H9 (cell line): ENCODE data around the gene ADCY5. TPM values are rescaled to one million over a fixed set of nuclear protein-coding genes. Genes with fewer than 3 reads are reported as not detected.

Experiments
- DNase-seq: peaks from one replicate; pipeline ENCODE4 v3.0.0-alpha.2; 2017
- H2AFZ ChIP-seq: one replicate; pipeline ENCODE4 v1.6.1; 2013; ENCODE audit warnings: mild to moderate bottlenecking, low read length, control low read depth, moderate library complexity
- H2AK5ac ChIP-seq: 2 replicates; pipeline ENCODE4 v1.6.1; 2013; ENCODE audit warnings: low read length, control low read depth, mixed read lengths; ENCODE audit not compliant: insufficient read length
- H2BK120ac ChIP-seq: one replicate; pipeline ENCODE4 v1.6.1; 2013; ENCODE audit warnings: low read depth, mild to moderate bottlenecking, low read length, control low read depth, inconsistent platforms; ENCODE audit not compliant: poor library complexity, severe bottlenecking
- H2BK12ac ChIP-seq: 2 replicates; pipeline ENCODE4 v1.6.1; 2013; ENCODE audit warnings: low read length, control low read depth, mixed read lengths, low read depth; ENCODE audit not compliant: insufficient read length
- H2BK15ac ChIP-seq: 2 replicates; pipeline ENCODE4 v1.6.1; 2013; ENCODE audit warnings: low read depth, low read length, control low read depth
- H2BK20ac ChIP-seq: one replicate; pipeline ENCODE4 v1.6.1; 2013; ENCODE audit warnings: low read depth, mild to moderate bottlenecking, low read length, control low read depth, inconsistent platforms; ENCODE audit not compliant: poor library complexity, severe bottlenecking
- H2BK5ac ChIP-seq: 2 replicates; pipeline ENCODE4 v1.6.1; 2013; ENCODE audit warnings: low read length, control low read depth, mixed read lengths; ENCODE audit not compliant: insufficient read length
- H3K14ac ChIP-seq: 2 replicates; pipeline ENCODE4 v1.6.1; 2013; ENCODE audit warnings: low read length, control low read depth; ENCODE audit not compliant: insufficient read depth
- H3K18ac ChIP-seq: 2 replicates; pipeline ENCODE4 v1.6.1; 2013; ENCODE audit warnings: low read depth, mild to moderate bottlenecking, mixed read lengths, low read length, control low read depth; ENCODE audit not compliant: insufficient read length
- H3K23ac ChIP-seq: 2 replicates; pipeline ENCODE4 v1.6.1; 2013; ENCODE audit warnings: low read length, control low read depth, mixed read lengths, low read depth; ENCODE audit not compliant: insufficient read length
- H3K23me2 ChIP-seq: 2 replicates; pipeline ENCODE4 v1.6.1; 2013; ENCODE audit warnings: low read depth, mild to moderate bottlenecking, mixed read lengths, low read length, control low read depth; ENCODE audit not compliant: insufficient read length, poor library complexity, severe bottlenecking
- H3K27ac ChIP-seq: 2 replicates; pipeline ENCODE4 v1.5.1; 2013; ENCODE audit warnings: low read length, control low read depth, mixed read lengths, low read depth; ENCODE audit not compliant: insufficient read length
- H3K27me3 ChIP-seq: 2 replicates; pipeline ENCODE4 v1.6.1; 2013; ENCODE audit warnings: low read length, control low read depth, inconsistent platforms; ENCODE audit not compliant: insufficient read depth
- H3K4ac ChIP-seq: 2 replicates; pipeline ENCODE4 v1.6.1; 2013; ENCODE audit warnings: low read depth, mild to moderate bottlenecking, control low read depth, inconsistent platforms, low read length, moderate library complexity
- H3K4me1 ChIP-seq: 2 replicates; pipeline ENCODE4 v1.6.1; 2013; ENCODE audit warnings: low read length, control low read depth, inconsistent platforms; ENCODE audit not compliant: insufficient read depth
- H3K4me2 ChIP-seq: 2 replicates; pipeline ENCODE4 v1.6.1; 2013; ENCODE audit warnings: low read length, control low read depth, mixed read lengths; ENCODE audit not compliant: insufficient read length, insufficient read depth
- H3K56ac ChIP-seq: 2 replicates; pipeline ENCODE4 v1.6.1; 2013; ENCODE audit warnings: low read depth, mild to moderate bottlenecking, mixed read lengths, low read length, control low read depth; ENCODE audit not compliant: insufficient read length
- H3K79me1 ChIP-seq: 2 replicates; pipeline ENCODE4 v1.6.1; 2013; ENCODE audit warnings: low read depth, mild to moderate bottlenecking, moderate library complexity, low read length, control low read depth, inconsistent platforms; ENCODE audit not compliant: insufficient read depth, poor library complexity, severe bottlenecking
- H3K79me2 ChIP-seq: 2 replicates; pipeline ENCODE4 v1.6.1; 2013; ENCODE audit warnings: low read length, control low read depth, inconsistent platforms; ENCODE audit not compliant: insufficient read depth
- H3K9ac ChIP-seq: 2 replicates; pipeline ENCODE4 v1.6.1; 2013; ENCODE audit warnings: low read length, control low read depth, mixed read lengths; ENCODE audit not compliant: insufficient read length; ENCODE audit errors: extremely low read depth
- H3K9me3 ChIP-seq: one replicate; pipeline ENCODE4 v1.6.1; 2013; ENCODE audit warnings: low read depth, low read length, inconsistent platforms; ENCODE audit not compliant: control insufficient read depth
- H3T11ph ChIP-seq: one replicate; pipeline ENCODE4 v1.6.1; 2013; ENCODE audit warnings: mild to moderate bottlenecking, low read length, control low read depth, inconsistent platforms
- H4K20me1 ChIP-seq: one replicate; pipeline ENCODE4 v1.6.1; 2013; ENCODE audit not compliant: control insufficient read depth, insufficient read length, insufficient read depth
- H4K5ac ChIP-seq: 2 replicates; pipeline ENCODE4 v1.6.1; 2013; ENCODE audit warnings: low read depth, mild to moderate bottlenecking, mixed read lengths, low read length, control low read depth; ENCODE audit not compliant: insufficient read length
- H4K8ac ChIP-seq: replicated peaks from 2 replicates; pipeline ENCODE4 v1.6.1; 2013; ENCODE audit warnings: low read length, control low read depth, mixed read lengths, low read depth; ENCODE audit not compliant: insufficient read length
- H4K91ac ChIP-seq: 2 replicates; pipeline ENCODE4 v1.6.1; 2013; ENCODE audit warnings: low read depth, mild to moderate bottlenecking, moderate library complexity, mixed read lengths, low read length, control low read depth; ENCODE audit not compliant: insufficient read length
- H3K27ac Mint-ChIP-seq, 3 experiments: 2 replicates in 2 of 3; 3 replicates in 1 of 3; pipeline ENCODE4 v1.8.0; 2020 to 2021; ENCODE audit warnings: mixed read lengths in 3 of 3, mild to moderate bottlenecking in 1 of 3, moderate library complexity in 1 of 3
- H3K27me3 Mint-ChIP-seq: 2 replicates; pipeline ENCODE4 v1.8.0; 2021; ENCODE audit warnings: low read depth, mild to moderate bottlenecking, moderate library complexity, mixed read lengths
- H3K36me3 Mint-ChIP-seq, 3 experiments: 2 replicates in 2 of 3; 3 replicates in 1 of 3; pipeline ENCODE4 v1.8.0; 2020 to 2021; ENCODE audit warnings: low read depth in 3 of 3, mixed read lengths in 3 of 3; ENCODE audit not compliant: insufficient read depth in 1 of 3
- H3K4me1 Mint-ChIP-seq, 2 experiments: 2 replicates each; pipeline ENCODE4 v1.8.0; 2020; ENCODE audit warnings: mixed read lengths in 2 of 2
- H3K4me3 Mint-ChIP-seq, 2 experiments: 2 replicates in 1 of 2; 3 replicates in 1 of 2; pipeline ENCODE4 v1.8.0; 2020 to 2021; ENCODE audit warnings: mild to moderate bottlenecking in 2 of 2, mixed read lengths in 2 of 2, moderate library complexity in 1 of 2
- H3K9me3 Mint-ChIP-seq, 2 experiments: 2 replicates in 1 of 2; 3 replicates in 1 of 2; pipeline ENCODE4 v1.8.0; 2020; ENCODE audit warnings: mild to moderate bottlenecking in 2 of 2, mixed read lengths in 2 of 2, moderate library complexity in 1 of 2
- WGBS: extraction: QIAGEN DNeasy Blood & Tissue Kit; methylation state at CpG from one replicate; pipeline ENCODE4 v1.1.7; 2013; ENCODE audit warnings: missing lambda C conversion rate, low lambda C conversion rate, mixed read lengths; ENCODE audit not compliant: insufficient read length; ENCODE audit errors: extremely low coverage; 5-methylcytosine and 5-hydroxymethylcytosine counted together
- total RNA-seq: library from RNA; stranded (reverse); gene quantifications from 2 replicates; pipeline ENCODE4 v1.2.1, GENCODE V29; 2021
- TF ChIP-seq, protein P1 (sequence below): fragments of 200-600 bp; sonication (generic); conservative IDR thresholded peaks from 3 replicates; pipeline ENCODE4 v1.8.0; 2021; ENCODE audit warnings: antibody characterized with exemption, mild to moderate bottlenecking

The ADCY5 gene
- total RNA-seq, 1 experiment from 2014 or later: 5.0 TPM

DNA sequence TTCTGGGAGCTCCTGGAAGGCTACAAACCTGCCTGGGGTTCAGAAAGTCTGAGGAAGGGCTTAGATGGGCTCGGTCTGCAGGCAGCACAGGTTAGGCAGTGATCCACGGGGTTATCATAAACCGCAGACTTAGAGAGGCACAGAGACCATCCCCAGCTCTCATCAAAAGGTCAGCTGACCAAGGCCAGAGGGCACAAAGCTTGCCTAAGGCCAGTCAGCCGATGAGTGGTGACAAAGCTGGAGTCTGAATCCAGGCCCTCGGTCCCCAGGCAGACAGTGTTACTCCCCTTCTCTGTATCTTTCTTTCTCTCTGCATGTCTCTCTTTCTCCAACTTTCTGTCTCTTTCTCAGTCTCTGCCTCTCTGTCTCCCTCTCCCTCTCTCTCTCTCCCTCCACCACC, 56.5 kb downstream of the ADCY5 start:
- TF ChIP-seq, protein P1, sequence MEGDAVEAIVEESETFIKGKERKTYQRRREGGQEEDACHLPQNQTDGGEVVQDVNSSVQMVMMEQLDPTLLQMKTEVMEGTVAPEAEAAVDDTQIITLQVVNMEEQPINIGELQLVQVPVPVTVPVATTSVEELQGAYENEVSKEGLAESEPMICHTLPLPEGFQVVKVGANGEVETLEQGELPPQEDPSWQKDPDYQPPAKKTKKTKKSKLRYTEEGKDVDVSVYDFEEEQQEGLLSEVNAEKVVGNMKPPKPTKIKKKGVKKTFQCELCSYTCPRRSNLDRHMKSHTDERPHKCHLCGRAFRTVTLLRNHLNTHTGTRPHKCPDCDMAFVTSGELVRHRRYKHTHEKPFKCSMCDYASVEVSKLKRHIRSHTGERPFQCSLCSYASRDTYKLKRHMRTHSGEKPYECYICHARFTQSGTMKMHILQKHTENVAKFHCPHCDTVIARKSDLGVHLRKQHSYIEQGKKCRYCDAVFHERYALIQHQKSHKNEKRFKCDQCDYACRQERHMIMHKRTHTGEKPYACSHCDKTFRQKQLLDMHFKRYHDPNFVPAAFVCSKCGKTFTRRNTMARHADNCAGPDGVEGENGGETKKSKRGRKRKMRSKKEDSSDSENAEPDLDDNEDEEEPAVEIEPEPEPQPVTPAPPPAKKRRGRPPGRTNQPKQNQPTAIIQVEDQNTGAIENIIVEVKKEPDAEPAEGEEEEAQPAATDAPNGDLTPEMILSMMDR: no peak
- H3K27ac ChIP-seq: no peak overlapping the region
- H3K79me2 ChIP-seq: no peaks in the 10 kb centered on the region
- no peaks in the 10 kb centered on the region for H3K4me1 ChIP-seq
- no peak overlapping the region for H2AK5ac ChIP-seq
- no peak overlapping the region for H4K8ac ChIP-seq
- H4K91ac ChIP-seq: no peak overlapping the region
- H3K79me1 ChIP-seq: no peaks in the 10 kb centered on the region
- no peak overlapping the region for H3K4ac ChIP-seq
- H3K9ac ChIP-seq: no peak overlapping the region
- H3K27me3 Mint-ChIP-seq: peaks cover 9% of the 10 kb centered on the region
- H2BK120ac ChIP-seq: no peak overlapping the region
- H2BK5ac ChIP-seq: no peak overlapping the region
- H4K20me1 ChIP-seq: no peaks in the 10 kb centered on the region
- H3K36me3 Mint-ChIP-seq: no peaks in the 10 kb centered on the region
- no peak overlapping the region for H2BK12ac ChIP-seq
- H3K23ac ChIP-seq: no peak overlapping the region
- H3K23me2 ChIP-seq: no peaks in the 10 kb centered on the region
- WGBS: no CpG with 5 or more reads among the region's 5 CpGs
- no peak overlapping the region for H3K56ac ChIP-seq
- H3T11ph ChIP-seq: no peak overlapping the region
- no peak overlapping the region for H2BK20ac ChIP-seq
- no peak overlapping the region for H4K5ac ChIP-seq
- H3K4me1 Mint-ChIP-seq: peaks cover 13 to 15% of the 10 kb centered on the region in 2 experiments
- H2AFZ ChIP-seq: no peak overlapping the region
- no peaks in the 10 kb centered on the region for H3K9me3 ChIP-seq
- no peak overlapping the region for H2BK15ac ChIP-seq
- H3K14ac ChIP-seq: no peak overlapping the region
- no peak for DNase-seq
- H3K27ac Mint-ChIP-seq: peak overlapping the region in 2 of 3 experiments; percentile 6 to 7; a peak in 1 of 7 replicates
- H3K18ac ChIP-seq: no peak overlapping the region
- no peak overlapping the region for H3K4me3 Mint-ChIP-seq
- H3K4me2 ChIP-seq: no peak overlapping the region
- no peaks in the 10 kb centered on the region for H3K27me3 ChIP-seq
- H3K9me3 Mint-ChIP-seq: no peaks in the 10 kb centered on the region; a peak in 1 of 5 replicates
